PC-9 (cell line): ENCODE measurements around the gene LRRC55.

Experiments
- CTCF ChIP-seq: fragments of 200-600 bp; sonication (generic); conservative IDR thresholded peaks from 2 replicates; pipeline ENCODE4 v1.6.1; 2017; ENCODE audit warnings: mixed run types, antibody characterized with exemption, mild to moderate bottlenecking, moderate library complexity
- EZH2 ChIP-seq: fragments of 200-600 bp; sonication (generic); IDR thresholded peaks from 2 replicates; pipeline ENCODE4 v1.8.0; 2017; ENCODE audit warnings: antibody characterized with exemption, low read depth

DNA sequence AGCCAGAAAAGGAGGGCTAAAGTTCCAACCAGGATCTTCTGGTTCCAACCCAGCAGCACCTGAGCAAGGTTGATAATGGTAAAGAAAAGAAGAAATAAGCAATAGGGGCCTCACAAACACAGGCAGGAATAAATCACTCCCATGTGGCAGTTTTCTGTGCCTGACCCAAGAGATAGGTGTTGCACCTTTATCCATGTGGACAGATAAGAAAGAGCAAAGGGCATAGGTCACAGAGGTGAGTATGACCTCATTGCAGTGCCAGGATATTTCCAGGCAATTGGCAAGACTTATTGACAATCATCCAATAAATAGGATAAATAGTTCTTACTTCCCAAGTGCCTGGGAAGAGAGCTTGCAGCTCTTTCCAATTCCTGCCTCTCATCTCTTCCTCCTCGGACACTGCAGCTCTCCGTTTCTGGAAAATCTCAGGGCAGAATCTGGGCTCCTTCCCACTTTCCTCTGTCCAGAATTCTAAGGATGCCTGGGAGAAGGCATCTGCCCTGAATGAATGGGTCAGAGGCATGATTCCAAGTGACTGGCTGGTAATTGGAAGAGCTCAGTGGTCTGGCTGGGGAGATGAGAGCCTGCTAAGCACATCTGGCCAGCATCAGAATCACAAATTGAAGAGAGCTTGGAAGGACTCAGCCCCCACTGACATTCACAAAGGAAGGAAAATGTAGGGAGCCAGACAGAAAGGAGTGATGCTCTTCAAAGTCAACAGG, 14.5 kb upstream of the LRRC55 start:
- TF ChIP-seq CTCF (no peak), EZH2 (no peak)
